DLD1 (cell line): Measurements from ENCODE around the gene NCKAP5.

ENCODE experiments used
- in situ Hi-C: cut with HindIII; loops from 2 replicates; pipeline ENCODE4 v1.10.0; 2017; ENCODE audit warnings: low sequenced_read_pairs

Gene NCKAP5

DNA sequence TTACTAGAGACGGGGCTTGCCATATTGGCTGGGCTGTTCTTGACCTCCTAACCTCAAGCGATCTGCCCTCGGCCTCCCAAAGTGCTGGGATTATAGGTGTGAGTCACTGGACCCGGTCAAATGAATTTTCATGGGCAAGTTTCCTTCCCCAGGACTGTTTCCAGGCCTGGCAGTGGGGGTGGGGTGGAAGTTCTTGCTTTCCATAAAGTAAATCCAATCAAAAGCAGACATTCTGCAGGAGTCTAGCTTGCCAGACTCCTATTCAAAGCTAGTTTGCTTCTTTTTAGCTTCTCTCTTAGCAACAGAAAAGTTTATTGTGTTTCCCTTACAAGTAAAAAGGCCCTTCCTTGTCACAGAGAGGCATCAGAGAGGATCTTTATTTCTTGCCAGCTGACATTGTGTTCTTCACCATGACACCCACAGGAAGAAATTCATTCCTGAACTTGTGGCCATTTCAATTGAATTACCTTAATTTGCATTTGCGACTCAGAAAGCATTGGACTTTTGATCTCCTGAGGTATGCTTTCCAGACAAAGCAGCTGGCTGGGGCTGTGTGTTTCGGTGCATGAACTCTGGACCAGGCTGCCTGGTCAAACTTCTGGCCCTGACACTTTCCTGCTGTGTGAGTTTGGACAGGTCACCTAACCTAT, 936.1 kb downstream of the NCKAP5 start:
- in situ Hi-C loops = no loop called here

DNA sequence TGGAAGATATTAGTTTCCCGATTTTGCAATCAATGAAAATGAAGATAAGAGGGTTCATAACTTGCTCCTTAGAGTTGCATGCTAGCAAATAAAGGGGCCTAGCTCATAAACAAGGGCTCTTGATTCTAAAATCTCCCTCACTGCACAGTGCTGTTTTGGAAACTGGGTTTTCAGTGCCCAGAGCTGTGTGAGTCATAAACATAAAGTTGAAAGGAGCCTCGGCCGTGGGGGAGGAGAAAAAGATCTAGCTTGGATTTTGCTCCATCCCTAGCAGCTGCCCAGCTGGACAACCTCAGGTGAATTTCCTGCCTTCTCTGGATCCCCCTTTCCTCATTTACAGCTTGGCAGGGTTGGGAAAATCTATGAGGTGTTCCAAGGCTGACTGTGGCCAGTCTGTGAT, 940.7 kb downstream of the NCKAP5 start:
- in situ Hi-C loops = no loop called here

- in situ Hi-C loops = no loop called here
Measured at GRCh38 chr2:132623096-132623839, 945.0 kb downstream of the NCKAP5 start.
